Stimulated activated CD4-positive, alpha-beta T cell treated with anti-CD3 and anti-CD28 coated beads, Interleukin-15, amount 100 ng/mL, for 48 hours (primary cell): ENCODE measurements around the gene ABHD10.

Source experiments
- DNase-seq, 2 donors: peaks; one replicate each; pipeline ENCODE4 v3.0.0-alpha.2; 2020; ENCODE audit warnings: low read depth in 2 of 2

Gene ABHD10

GRCh38 chr3:111978583-111979433 is at the start of gene ABHD10:
TSS of gene ABHD10 (plus strand) at chr3:111979026. CDS start at chr3:111979062, 36 bp downstream.
- DNase-seq = peak; percentile 96 to 97

- DNase-seq = no peak
These were observed 49.3 kb upstream of the ABHD10 start for GRCh38 chr3:111929484-111929883.

- DNase-seq = no peak
These were observed 45.9 kb upstream of the ABHD10 start for GRCh38 chr3:111932946-111933345.

- DNase-seq = no peak
These were observed 42.5 kb upstream of the ABHD10 start for GRCh38 chr3:111936191-111936841.

- no peak for DNase-seq
These were observed 41.9 kb upstream of the ABHD10 start for GRCh38 chr3:111936967-111937366.

- no peak for DNase-seq
These were observed 41.0 kb upstream of the ABHD10 start for GRCh38 chr3:111937871-111938270.

- DNase-seq = no peak
These were observed 39.0 kb upstream of the ABHD10 start for GRCh38 chr3:111939873-111940272.

- no peak for DNase-seq
These were observed 35.3 kb upstream of the ABHD10 start for GRCh38 chr3:111943533-111943932.

- DNase-seq = no peak
These were observed 34.5 kb upstream of the ABHD10 start for GRCh38 chr3:111944372-111944771.

- DNase-seq = no peak
These were observed 31.6 kb upstream of the ABHD10 start for GRCh38 chr3:111947231-111947630.

GRCh38 chr3:111948786-111949185 is 30.0 kb upstream of the ABHD10 start:
- DNase-seq = no peak

GRCh38 chr3:111949712-111950111 is 29.1 kb upstream of the ABHD10 start:
- DNase-seq = no peak

GRCh38 chr3:111951032-111951431 is 27.8 kb upstream of the ABHD10 start:
- no peak for DNase-seq

GRCh38 chr3:111952086-111952485 is 26.7 kb upstream of the ABHD10 start:
- DNase-seq = no peak

- no peak for DNase-seq
These were observed 25.9 kb upstream of the ABHD10 start for GRCh38 chr3:111952866-111953450.

GRCh38 chr3:111954228-111954990 is 24.4 kb upstream of the ABHD10 start:
- DNase-seq = no peak

GRCh38 chr3:111955876-111956275 is 22.9 kb upstream of the ABHD10 start:
- no peak for DNase-seq

- no peak for DNase-seq
These were observed 22.4 kb upstream of the ABHD10 start for GRCh38 chr3:111956449-111956848.

GRCh38 chr3:111956995-111957734 is 21.7 kb upstream of the ABHD10 start:
- no peak for DNase-seq

GRCh38 chr3:111961461-111962164 is 17.2 kb upstream of the ABHD10 start:
- DNase-seq = no peak

- no peak for DNase-seq
These were observed 15.4 kb upstream of the ABHD10 start for GRCh38 chr3:111963424-111963823.
